Stimulated activated effector memory CD8-positive, alpha-beta T cell treated with anti-CD3 and anti-CD28 coated beads, Interleukin-12 subunit alpha, Interleukin-12 subunit beta, amount 100 ng/mL, for 72 hours (primary cell): Measurements from ENCODE around the gene PVALB.
A peak's percentile ranks its signal among the peaks of the same experiment; 100 is the strongest.

ENCODE experiments used
- ATAC-seq: fragments of 150-1000 bp; cut with Tn5 transposase; 2 replicates; pipeline ENCODE4 v1.10.0; 2021
- DNase-seq, 2 donors: peaks; one replicate each; pipeline ENCODE4 v3.0.0; 2021 to 2022; ENCODE audit warnings: low spot score in 2 of 2
- H3K27ac Mint-ChIP-seq: one replicate; pipeline ENCODE4 v1.8.0; 2022; ENCODE audit warnings: mild to moderate bottlenecking, mixed read lengths
- H3K36me3 Mint-ChIP-seq: one replicate; pipeline ENCODE4 v1.8.0; 2022; ENCODE audit warnings: mild to moderate bottlenecking, mixed read lengths
- H3K4me1 Mint-ChIP-seq: one replicate; pipeline ENCODE4 v1.8.0; 2022; ENCODE audit warnings: mixed read lengths
- H3K4me3 Mint-ChIP-seq: one replicate; pipeline ENCODE4 v1.8.0; 2022; ENCODE audit warnings: mild to moderate bottlenecking, mixed read lengths
- H3K9me3 Mint-ChIP-seq: one replicate; pipeline ENCODE4 v1.8.0; 2022; ENCODE audit warnings: mixed read lengths

PVALB gene

DNA sequence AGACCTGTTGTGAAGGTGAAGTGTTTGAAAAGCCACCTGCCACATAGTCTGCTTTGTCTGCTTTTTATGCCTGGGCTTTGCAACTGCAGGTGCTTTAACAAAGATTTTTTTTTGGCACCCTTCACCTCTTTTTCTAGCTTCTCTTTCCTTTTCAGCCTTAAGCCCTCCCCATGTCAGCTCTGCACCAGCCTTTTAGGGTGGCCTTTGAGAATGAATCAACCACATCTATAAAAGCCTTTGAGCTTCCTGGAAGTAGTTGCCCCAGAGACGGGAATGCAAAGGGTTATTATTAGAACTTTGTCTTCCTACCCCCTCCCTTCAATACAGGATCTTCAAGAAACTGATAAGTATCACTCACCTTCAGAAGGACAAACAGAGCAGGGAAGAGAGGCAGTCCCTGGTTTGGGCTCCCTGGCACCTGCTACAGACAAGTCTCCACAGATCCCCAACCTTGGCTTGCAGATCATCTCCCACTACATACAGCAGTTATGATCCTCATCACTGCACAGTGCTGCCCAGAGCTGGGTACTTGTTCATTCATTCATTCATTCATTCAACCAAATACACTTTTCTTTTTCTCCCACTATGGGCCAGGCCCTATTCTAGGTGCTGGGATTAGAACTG lies 8.0 kb downstream of the PVALB start:
- DNase-seq, result no peak
- Mint-ChIP-seq H3K4me1 (no peaks in the 10 kb centered on the region), H3K9me3 (no peaks in the 10 kb centered on the region), H3K36me3 (no peaks in the 10 kb centered on the region), H3K4me3 (no peak overlapping the region), H3K27ac (no peak overlapping the region)
- ATAC-seq, result no peak

DNA sequence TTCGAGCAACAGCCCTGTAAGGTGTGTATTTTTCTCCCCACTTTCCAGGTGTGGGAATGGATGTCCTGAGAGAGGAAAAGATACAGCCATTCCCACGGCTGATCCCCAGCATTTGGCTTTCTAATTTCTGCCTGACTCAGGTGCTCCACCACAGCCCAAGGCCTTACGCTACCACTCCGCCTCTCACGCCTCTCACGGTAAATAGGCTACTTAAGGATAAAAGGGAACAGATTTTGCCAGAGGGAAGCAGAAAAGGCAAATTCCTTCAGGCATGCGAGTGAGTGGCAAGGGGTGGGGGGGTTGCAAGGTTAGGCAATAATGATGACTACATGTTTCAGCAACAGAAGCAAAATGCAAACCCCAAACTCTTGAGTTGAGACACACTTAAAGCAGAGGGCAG lies 9.2 kb downstream of the PVALB start:
- DNase-seq, result no peak
- no peaks in the 10 kb centered on the region for H3K36me3 Mint-ChIP-seq
- ATAC-seq, result no peak
- no peaks in the 10 kb centered on the region for H3K9me3 Mint-ChIP-seq
- no peak overlapping the region for H3K4me3 Mint-ChIP-seq
- H3K4me1 Mint-ChIP-seq, result no peaks in the 10 kb centered on the region
- H3K27ac Mint-ChIP-seq, result no peak overlapping the region

DNA sequence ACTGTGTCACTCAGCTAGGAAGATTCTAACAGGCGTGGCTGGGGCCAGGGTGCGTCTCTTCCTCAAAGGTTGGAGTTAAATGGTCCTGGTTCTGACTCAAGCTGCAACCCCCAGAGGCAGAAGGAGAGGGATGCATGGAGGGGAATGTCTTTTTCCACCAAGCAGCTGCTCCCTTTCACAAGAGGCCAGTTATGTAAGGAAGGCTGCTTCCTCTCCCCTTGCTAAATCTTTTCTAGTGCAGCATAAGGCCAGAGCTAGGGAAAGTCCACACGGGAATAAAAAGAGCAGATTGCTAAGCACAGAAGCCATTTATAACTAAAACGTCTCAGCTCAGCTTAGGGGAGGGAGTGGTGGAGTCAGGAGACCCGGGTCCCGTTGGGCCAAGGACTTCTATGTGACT lies 10.0 kb downstream of the PVALB start:
- Mint-ChIP-seq H3K4me3 (no peak overlapping the region), H3K9me3 (no peaks in the 10 kb centered on the region), H3K4me1 (no peaks in the 10 kb centered on the region), H3K36me3 (no peaks in the 10 kb centered on the region), H3K27ac (no peak overlapping the region)
- DNase-seq, result no peak
- no peak for ATAC-seq

DNA sequence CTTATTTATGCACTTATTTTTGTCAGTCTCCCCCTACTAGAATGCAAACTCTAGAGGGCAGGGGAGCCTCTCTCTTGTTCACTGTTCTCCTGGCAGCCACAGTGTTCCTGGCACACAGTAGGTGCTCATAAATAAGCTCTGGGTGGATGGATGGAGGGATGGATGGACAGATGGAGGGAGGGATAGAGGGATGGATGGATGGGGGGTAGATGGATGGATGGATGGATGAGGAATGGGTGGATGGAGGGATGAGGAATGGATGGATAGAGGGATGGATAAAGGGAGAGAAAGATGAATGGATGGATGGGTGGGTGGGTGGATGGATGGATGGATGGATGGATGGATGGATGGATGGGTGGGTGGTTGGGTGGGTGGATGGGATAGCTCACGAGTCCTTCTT lies 13.5 kb downstream of the PVALB start:
- ATAC-seq (no peak), DNase-seq (no peak)
- no peaks in the 10 kb centered on the region for H3K36me3 Mint-ChIP-seq
- no peaks in the 10 kb centered on the region for H3K4me1 Mint-ChIP-seq
- no peak overlapping the region for H3K27ac Mint-ChIP-seq
- H3K9me3 Mint-ChIP-seq, result no peaks in the 10 kb centered on the region
- no peak overlapping the region for H3K4me3 Mint-ChIP-seq

DNA sequence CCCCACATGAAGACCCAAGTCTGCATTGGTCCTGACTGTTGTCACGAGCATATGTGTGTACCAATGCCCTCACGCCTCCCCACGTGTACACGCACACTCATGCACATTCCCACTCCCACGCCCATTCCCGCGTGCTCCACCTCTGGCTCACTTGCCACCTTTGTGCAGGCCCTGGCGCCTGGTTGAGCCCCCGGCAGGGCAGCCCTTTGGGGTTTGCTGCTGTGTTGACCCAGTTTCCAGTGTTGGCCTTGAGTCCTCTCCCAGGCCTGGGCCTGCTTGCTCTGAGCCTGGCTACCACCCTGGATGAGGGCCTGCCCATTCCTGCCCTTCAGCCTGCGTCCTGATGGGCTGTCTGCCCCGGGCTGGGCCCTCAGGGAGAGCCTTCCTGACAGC lies 18.2 kb downstream of the PVALB start:
- ATAC-seq (no peak), DNase-seq (no peak)
- Mint-ChIP-seq H3K27ac (no peak overlapping the region), H3K4me3 (no peak overlapping the region), H3K4me1 (no peaks in the 10 kb centered on the region), H3K36me3 (no peaks in the 10 kb centered on the region), H3K9me3 (no peaks in the 10 kb centered on the region)

DNA sequence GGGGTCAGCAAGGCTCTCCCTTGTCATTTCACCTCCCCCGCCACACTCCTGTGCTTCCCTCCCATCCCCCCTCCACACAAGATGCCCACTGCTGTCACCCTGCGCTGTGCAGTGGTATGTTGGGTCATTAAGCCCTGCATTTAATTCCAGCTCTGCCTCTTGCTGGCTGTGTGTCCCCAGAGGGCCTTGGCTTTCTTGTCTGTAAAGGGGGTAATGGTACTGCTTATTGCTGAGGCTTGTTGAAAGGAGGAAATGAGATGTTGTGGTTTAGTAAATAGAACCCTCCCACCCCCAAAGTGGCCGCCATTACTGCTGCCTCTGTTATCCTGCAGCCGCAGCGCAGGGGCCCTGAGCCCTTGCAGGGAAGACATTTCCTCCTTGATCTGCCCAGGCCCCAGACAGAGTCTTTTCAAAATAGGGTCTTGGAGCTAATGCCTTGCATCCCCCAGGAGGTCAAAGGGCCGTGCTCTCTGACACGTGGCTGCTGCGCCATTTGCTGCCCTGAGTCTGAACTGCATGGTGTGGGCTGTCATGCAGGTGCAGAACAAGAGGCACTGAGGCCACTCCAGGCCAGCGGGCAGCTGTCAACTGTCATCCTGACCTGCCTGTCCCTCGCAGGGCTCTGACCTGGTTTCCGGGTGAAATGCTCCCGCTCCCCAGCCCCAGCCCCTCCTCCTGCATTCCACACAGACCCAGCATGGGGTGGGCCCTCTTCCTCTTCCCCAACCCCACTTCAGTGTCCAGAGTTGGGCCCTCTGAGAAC lies 18.7 kb downstream of the PVALB start:
- ATAC-seq (no peak), DNase-seq (no peak)
- Mint-ChIP-seq H3K4me1 (no peaks in the 10 kb centered on the region), H3K27ac (no peak overlapping the region), H3K9me3 (no peaks in the 10 kb centered on the region), H3K36me3 (no peaks in the 10 kb centered on the region), H3K4me3 (no peak overlapping the region)

DNA sequence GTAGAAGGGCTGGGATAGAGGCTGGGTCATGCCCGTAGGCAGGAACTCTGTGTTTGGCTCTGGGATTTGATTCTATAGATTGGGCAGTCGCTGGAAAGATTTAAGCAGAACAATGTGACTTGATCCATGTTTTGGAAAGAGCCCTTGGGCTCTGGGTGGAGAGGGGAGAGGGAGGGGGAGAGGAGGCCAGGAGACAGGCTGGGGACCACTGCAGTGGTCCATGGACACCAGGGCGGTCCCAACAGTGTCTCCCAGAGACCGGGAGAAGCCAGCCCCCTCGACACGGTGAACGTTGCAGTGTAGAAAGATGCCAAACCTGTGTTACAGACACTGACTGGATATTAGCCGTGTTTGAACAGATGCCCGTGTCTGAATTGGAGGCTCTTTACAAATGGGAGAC lies 19.5 kb downstream of the PVALB start:
- H3K9me3 Mint-ChIP-seq, result no peaks in the 10 kb centered on the region
- ATAC-seq (no peak), DNase-seq (no peak)
- H3K27ac Mint-ChIP-seq, result no peak overlapping the region
- H3K36me3 Mint-ChIP-seq, result no peaks in the 10 kb centered on the region
- H3K4me1 Mint-ChIP-seq, result no peaks in the 10 kb centered on the region
- no peak overlapping the region for H3K4me3 Mint-ChIP-seq

DNA sequence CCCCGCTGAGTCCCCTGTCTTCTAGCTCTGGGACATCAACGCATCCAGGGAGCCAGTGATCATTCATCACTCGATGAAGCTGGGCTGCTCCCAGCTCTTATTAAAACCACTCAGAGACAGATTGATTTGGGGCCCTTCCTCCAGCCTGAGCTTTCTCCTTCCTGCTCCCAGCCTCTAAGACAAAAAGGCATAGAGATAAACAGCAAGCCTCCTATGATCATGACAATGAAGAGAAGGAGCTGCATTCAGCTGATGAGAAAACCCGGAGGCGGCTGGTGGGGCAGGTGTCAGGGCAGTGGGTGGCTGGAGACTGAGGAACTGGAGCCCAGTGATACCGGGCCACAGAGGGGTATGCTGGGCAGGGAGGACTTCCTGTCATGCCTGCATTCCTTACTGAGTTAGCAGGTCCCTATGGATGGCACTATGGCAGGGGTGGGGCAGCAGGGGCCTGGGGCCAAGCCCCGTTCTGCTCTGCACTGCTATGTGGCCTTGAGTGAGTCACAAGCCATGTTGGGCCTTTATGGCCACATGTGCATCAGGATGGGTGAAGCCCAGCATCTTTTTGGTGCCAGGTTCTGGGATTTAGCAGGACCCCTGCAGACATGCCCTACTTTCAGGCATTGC lies 20.2 kb downstream of the PVALB start:
- Mint-ChIP-seq H3K27ac (no peak overlapping the region), H3K4me3 (no peak overlapping the region), H3K4me1 (no peaks in the 10 kb centered on the region), H3K9me3 (no peaks in the 10 kb centered on the region), H3K36me3 (no peaks in the 10 kb centered on the region)
- ATAC-seq, result no peak
- no peak for DNase-seq

DNA sequence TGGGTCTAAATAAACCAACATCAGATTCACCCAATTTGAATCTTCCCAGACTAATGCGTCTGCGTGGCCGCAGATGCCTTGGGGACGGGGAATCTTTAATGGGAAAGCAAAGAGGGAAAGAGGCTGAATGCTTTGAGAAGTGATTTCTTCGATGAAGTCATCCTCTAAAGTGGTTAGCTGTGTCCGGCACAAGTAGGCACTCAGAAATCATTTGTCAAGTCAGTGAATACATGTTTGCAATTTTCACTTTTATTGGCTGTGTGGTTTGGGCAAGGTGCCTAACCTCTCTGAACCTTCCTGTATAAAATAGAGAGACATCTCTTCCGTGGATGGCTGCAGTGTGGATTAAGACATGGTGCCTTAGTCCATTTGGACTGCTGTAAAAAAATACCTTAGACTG lies 21.2 kb downstream of the PVALB start:
- DNase-seq, result no peak
- peaks cover 8% of the 10 kb centered on the region for H3K4me1 Mint-ChIP-seq
- no peaks in the 10 kb centered on the region for H3K36me3 Mint-ChIP-seq
- no peaks in the 10 kb centered on the region for H3K9me3 Mint-ChIP-seq
- ATAC-seq, result no peak
- H3K4me3 Mint-ChIP-seq, result no peak overlapping the region
- H3K27ac Mint-ChIP-seq, result no peak overlapping the region

DNA sequence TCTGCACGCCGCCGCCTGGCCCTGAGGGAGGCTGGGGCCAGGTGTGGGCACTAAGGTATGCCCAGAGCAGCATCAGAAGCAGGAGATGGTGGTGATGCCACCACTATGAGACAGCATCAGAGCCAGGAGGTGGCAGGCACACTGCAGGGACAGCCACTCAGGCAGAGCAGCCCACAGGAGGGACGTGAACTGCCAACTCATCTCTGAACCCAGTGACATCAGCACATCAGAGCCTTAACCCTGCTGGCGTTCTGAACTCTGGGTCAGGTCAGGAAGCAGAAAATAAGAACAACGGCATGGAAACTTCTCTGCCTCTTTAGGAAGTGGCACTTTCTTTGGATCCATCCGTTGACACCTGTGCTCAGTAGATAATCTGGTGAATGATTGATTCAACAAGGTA lies 26.2 kb downstream of the PVALB start:
- H3K27ac Mint-ChIP-seq, result no peak overlapping the region
- ATAC-seq (peak; percentile 98), DNase-seq (peak; percentile 7 to 70)
- no peak overlapping the region for H3K4me3 Mint-ChIP-seq
- H3K9me3 Mint-ChIP-seq, result no peaks in the 10 kb centered on the region
- H3K36me3 Mint-ChIP-seq, result no peaks in the 10 kb centered on the region
- H3K4me1 Mint-ChIP-seq, result peaks cover 12% of the 10 kb centered on the region

DNA sequence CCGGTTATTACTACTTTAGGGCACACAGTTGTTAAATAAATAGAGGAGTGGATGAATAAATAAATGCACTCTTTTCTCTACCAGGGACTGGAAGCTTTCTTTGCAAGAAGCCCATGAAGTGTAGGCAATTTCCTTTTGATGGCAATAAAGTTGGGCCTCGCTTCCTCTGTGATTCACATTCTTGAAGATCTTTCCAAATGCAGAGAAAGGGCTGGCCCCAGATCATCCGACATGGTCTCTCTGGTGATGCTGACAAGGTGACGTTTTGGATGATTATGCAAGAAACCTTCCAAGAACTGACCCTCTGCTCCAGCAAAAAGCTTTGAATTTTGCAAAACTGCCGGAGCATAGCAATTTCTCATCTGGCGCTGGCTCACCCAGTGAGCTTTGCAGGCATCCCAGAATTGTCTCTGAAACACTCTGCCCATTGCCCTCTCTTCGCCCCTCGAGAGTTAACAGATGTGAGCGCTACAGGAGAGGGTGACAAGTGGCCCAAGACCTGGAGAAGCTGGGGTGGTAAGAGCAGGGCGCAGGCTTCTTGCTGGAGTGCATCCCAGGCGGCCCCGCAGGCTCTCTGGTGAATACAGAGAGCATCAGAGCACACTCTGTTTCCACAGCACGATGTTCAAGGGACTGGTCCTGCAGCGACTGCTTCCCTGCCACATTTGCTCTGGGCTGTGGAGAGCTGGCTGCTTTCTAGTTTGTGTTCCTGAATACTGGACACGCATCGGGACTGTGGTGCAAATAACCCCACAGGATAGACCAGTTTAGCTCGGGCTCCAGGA lies 29.4 kb downstream of the PVALB start:
- Mint-ChIP-seq H3K4me3 (no peak overlapping the region), H3K4me1 (peaks cover 17% of the 10 kb centered on the region), H3K9me3 (no peaks in the 10 kb centered on the region), H3K27ac (no peak overlapping the region), H3K36me3 (no peaks in the 10 kb centered on the region)
- no peak for DNase-seq
- no peak for ATAC-seq

DNA sequence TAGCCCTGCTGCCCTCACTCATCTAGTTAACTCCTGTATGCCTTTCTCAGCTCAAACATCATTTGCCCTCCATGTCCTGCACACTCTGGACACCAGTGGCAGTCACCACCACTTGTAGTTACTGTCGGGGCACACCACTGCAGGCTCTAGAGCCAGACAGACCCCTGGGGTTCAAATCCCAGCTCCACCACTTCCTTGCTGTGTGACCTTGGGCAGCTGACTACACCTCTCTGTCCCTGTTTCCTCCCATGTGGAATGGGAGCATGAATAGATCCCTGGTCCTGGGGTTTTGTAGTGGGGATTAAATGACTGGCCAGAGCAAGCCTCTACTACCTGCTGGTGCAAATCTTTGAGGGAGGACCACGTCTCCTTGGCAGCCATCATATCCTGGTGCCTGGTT lies 33.1 kb downstream of the PVALB start:
- no peak for ATAC-seq
- Mint-ChIP-seq H3K4me1 (peaks cover 23% of the 10 kb centered on the region), H3K4me3 (no peak overlapping the region), H3K27ac (peak overlapping the region; percentile 7), H3K9me3 (no peaks in the 10 kb centered on the region), H3K36me3 (no peaks in the 10 kb centered on the region)
- DNase-seq, result no peak

DNA sequence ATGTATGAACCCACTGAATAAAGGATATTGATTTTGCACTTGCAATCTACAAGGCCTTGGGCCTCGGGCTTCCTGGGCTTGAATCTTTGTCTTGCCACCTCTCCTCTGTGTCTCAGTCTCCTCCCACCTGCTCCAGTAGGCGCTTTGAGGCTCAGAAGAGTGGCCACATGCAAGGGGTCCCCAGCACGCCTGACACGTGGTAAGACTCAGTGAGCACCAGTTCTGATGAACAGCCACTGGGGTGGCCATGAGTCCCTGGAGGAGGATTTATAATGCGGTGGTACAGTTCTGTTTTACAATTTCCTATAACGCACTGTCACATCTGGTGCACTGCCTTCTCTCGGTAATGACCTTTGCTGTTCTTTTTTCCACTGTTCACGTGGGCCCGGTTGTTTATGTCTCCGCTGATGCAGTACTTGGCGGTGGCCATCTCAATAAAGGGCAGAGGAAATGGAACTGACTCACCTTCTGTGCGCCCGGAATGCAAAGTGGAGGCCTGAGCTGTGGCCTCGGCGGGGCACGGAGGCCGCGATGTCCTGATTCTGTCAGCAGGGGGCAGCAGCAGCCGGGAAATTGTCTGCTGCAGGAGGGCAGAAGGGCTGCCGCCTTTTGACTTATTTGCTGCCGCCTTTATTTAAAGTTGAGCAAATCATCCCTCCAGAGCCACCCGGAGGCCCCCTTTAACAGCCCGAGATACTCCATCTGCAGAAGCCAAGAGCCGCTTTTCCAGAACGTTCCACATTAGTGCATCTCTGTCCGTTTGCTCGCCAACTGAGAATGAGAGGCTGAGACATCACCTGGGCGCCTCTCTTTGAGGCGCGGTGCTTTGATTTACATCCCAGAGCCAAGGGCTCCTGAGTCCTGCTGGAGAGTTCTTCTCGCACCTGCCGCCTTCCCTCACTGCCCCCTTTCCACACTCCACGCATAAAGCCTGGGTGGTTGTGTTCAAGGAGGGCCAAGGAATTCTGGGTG lies 34.9 kb downstream of the PVALB start:
- H3K27ac Mint-ChIP-seq, result peak overlapping the region; percentile 87
- H3K4me3 Mint-ChIP-seq, result peak overlapping the region; percentile 33
- DNase-seq, result peak; percentile 97
- peak; percentile 99 for ATAC-seq
- peaks cover 38% of the 10 kb centered on the region for H3K4me1 Mint-ChIP-seq
- no peaks in the 10 kb centered on the region for H3K36me3 Mint-ChIP-seq
- no peaks in the 10 kb centered on the region for H3K9me3 Mint-ChIP-seq

DNA sequence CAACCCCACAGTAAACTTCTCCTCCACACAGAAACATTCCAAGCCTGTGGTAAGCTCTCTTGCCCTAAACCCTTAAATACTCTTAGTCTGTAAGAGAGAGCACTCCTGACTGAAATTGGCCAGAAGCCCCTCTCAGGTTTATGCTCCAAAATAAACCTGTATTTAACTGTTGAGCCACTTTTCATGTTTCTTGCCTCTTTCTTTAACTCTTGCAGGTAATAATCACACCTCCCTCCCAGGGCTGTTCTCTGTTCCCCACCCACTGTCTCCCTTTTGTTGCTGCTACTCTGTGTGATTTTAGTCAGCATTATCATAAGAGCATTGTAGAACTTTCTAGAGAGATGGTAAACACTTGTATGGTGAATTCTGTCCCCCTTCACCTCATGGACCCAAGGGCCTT lies 38.8 kb downstream of the PVALB start:
- Mint-ChIP-seq H3K27ac (peak overlapping the region; percentile 7), H3K4me3 (peak overlapping the region; percentile 4), H3K4me1 (peaks cover 54% of the 10 kb centered on the region), H3K9me3 (no peaks in the 10 kb centered on the region), H3K36me3 (peaks cover 6% of the 10 kb centered on the region)
- DNase-seq, result no peak
- no peak for ATAC-seq

DNA sequence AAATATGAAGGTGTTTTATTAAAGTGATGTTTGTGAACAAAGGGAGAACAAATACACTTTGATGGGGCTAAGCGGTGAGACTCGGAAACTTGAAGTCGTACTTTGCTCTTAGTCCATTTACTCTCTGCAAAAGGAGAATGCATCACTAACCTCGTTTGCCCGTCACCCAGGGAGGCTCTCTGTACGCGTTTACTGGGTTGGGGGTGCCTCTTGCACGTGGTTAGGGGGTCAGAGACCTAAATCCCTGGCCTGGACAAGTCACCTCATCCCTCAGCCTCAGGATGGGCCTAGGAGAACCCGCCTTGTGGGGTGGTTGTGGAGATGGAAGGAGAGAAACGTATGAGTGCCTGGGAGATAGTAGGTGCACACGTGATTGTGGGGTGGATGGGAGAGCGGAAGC lies 40.1 kb downstream of the PVALB start:
- Mint-ChIP-seq H3K4me3 (peak overlapping the region; percentile 77), H3K4me1 (peaks cover 48% of the 10 kb centered on the region), H3K27ac (peak overlapping the region; percentile 90), H3K36me3 (peaks cover 6% of the 10 kb centered on the region), H3K9me3 (no peaks in the 10 kb centered on the region)
- DNase-seq, result no peak
- ATAC-seq, result no peak
